GM12878 (cell line): ENCODE measurements around the gene MAPKAPK3. TPM values are rescaled to one million over a fixed set of nuclear protein-coding genes. Genes with fewer than 3 reads are reported as not detected.

ENCODE experiments used
- ATF7 ChIP-seq: fragments of 450-650 bp; IDR thresholded peaks from 2 replicates; pipeline ENCODE4 v1.6.1; 2016; ENCODE audit warnings: low read depth, mild to moderate bottlenecking
- CEBPZ ChIP-seq: fragments of 150-350 bp; IDR thresholded peaks from 2 replicates; pipeline ENCODE4 v1.6.1; 2016; ENCODE audit warnings: low read depth, low read length
- CHD2 ChIP-seq: IDR thresholded peaks from 2 replicates; pipeline ENCODE4 v1.6.1; 2011; ENCODE audit warnings: low read depth, low read length, improper control_type of control experiment, borderline replicate concordance
- CTCF ChIP-seq, 3 experiments: IDR thresholded peaks in 2 of 3; conservative IDR thresholded peaks in 1 of 3; 2 replicates each; pipeline ENCODE4 v1.5.1; 2011; ENCODE audit warnings: low read depth in 3 of 3, low read length in 3 of 3, mild to moderate bottlenecking in 3 of 3, control low read depth in 2 of 3, moderate library complexity in 2 of 3, inconsistent platforms in 1 of 3, mixed read lengths in 1 of 3; ENCODE audit not compliant: control insufficient read depth in 2 of 3, insufficient read depth in 1 of 3; ENCODE audit errors: extremely low read depth in 1 of 3
- EGR1 ChIP-seq, 2 experiments: IDR thresholded peaks; 1 replicate in 1 of 2; 2 replicates in 1 of 2; pipeline ENCODE4 v1.6.1; 2011 to 2012; ENCODE audit warnings: low read depth in 2 of 2, low read length in 2 of 2, borderline replicate concordance in 1 of 2, mild to moderate bottlenecking in 1 of 2, moderate library complexity in 1 of 2
- ETV6 ChIP-seq, 2 experiments: fragments of 450-650 bp in 1 of 2; IDR thresholded peaks in 1 of 2; conservative IDR thresholded peaks in 1 of 2; 2 replicates each; pipeline ENCODE4 v1.6.1; 2014; ENCODE audit warnings: antibody characterized with exemption in 1 of 2, borderline replicate concordance in 1 of 2, low read depth in 1 of 2, mild to moderate bottlenecking in 1 of 2, moderate library complexity in 1 of 2
- HDAC2 ChIP-seq: fragments of 200-600 bp; sonication (generic); IDR thresholded peaks from 2 replicates; pipeline ENCODE4 v1.6.1; 2017
- HDGF ChIP-seq: fragments of 450-650 bp; IDR thresholded peaks from 2 replicates; pipeline ENCODE4 v1.6.1; 2016; ENCODE audit warnings: antibody characterized with exemption
- IRF3 ChIP-seq: fragments of 450-650 bp; IDR thresholded peaks from 2 replicates; pipeline ENCODE4 v1.6.1; 2014; ENCODE audit warnings: mild to moderate bottlenecking
- MTA3 ChIP-seq: IDR thresholded peaks from 2 replicates; pipeline ENCODE4 v1.6.1; 2012; ENCODE audit warnings: low read length, inconsistent platforms, borderline replicate concordance
- RUNX3 ChIP-seq: IDR thresholded peaks from 2 replicates; pipeline ENCODE4 v1.6.1; 2012; ENCODE audit warnings: low read length, inconsistent platforms
- SUZ12 ChIP-seq: fragments of 200-600 bp; sonication (generic); IDR thresholded peaks from one replicate; pipeline ENCODE4 v1.6.1; 2018; ENCODE audit warnings: antibody characterized with exemption, mild to moderate bottlenecking; ENCODE audit not compliant: unreplicated experiment
- polyA plus RNA-seq, 11 experiments: library from polyadenylated mRNA; depleted of rRNA in 4 of 11; unstranded in 6 of 11; stranded (reverse) in 5 of 11; fragments of >200 nt; fragmentation: Nextera tagmentation in 4 of 11; fragmentation: Illumina TruSeq in 1 of 11; extraction: Ambion mirVana in 4 of 11; extraction: Trizol in 1 of 11; gene quantifications; 1 replicate in 1 of 11; 2 replicates in 10 of 11; pipeline versions ENCODE4 v1.2.1 to v1.2.3, GENCODE V29; 2011 to 2016; ENCODE audit warnings: inconsistent platforms in 2 of 11, missing spikeins in 2 of 11, low read depth in 1 of 11
- total RNA-seq, 4 experiments: library from RNA; depleted of rRNA in 3 of 4; stranded (reverse); fragments of >200 nt in 3 of 4; fragmentation: Illumina TruSeq in 1 of 4; extraction: Trizol in 1 of 4; gene quantifications; 2 replicates each; pipeline versions ENCODE4 v1.2.1 to v1.2.3, GENCODE V29; 2013 to 2021

Gene MAPKAPK3
- total and polyA plus RNA-seq, 10 of the 15 experiments (the other 5 are each of a cell fraction or from before 2014, with no cell fraction given), result 7.9 to 66.0 (median 39.0) TPM

GRCh38 chr3:50675179-50676030, 58.5 kb downstream of the MAPKAPK3 start (continued):
- TF ChIP-seq CTCF (IDR thresholded peaks at IDR 0.05 in 2 of 3, conservative IDR thresholded peaks at IDR 0.05 in 1 of 3; ENCODE audit: control insufficient read depth in 2 of 3, extremely low read depth in 1 of 3, insufficient read depth in 1 of 3, low read depth in 3 of 3, low read length in 3 of 3) (0 out of 6 replicates have a peak, but pooled peaks have one; percentile 7 to 14 (median 10)), ETV6 (conservative IDR thresholded peaks at IDR 0.05 in 1 of 2, IDR thresholded peaks at IDR 0.05 in 1 of 2; ENCODE audit: borderline replicate concordance in 1 of 2, low read depth in 1 of 2) (no peak), ATF7 (no peak), CEBPZ (no peak), MTA3 (no peak), HDAC2 (no peak), EGR1 (IDR thresholded peaks at IDR 0.05; ENCODE audit: borderline replicate concordance in 1 of 2, low read depth in 2 of 2, low read length in 2 of 2) (peak in 1 of 2 experiments; percentile 35; a peak in 1 of 3 replicates), HDGF (no peak), SUZ12 (peak; percentile 29), RUNX3 (no peak), IRF3 (no peak), CHD2 (no peak)
